Measurements from ENCODE around the gene TSPAN18. TPM values are rescaled to one million over a fixed set of nuclear protein-coding genes. Genes with fewer than 3 reads are reported as not detected.
A peak's percentile ranks its signal among the peaks of the same experiment; 100 is the strongest.

Gene TSPAN18, protein sequence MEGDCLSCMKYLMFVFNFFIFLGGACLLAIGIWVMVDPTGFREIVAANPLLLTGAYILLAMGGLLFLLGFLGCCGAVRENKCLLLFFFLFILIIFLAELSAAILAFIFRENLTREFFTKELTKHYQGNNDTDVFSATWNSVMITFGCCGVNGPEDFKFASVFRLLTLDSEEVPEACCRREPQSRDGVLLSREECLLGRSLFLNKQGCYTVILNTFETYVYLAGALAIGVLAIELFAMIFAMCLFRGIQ
- total RNA-seq (2021) = 2.8 and 5.8 TPM in 2 replicates
- percentile 30 among the genes with signal in this experiment for Bru-seq, nascent RNA
- percentile 29 among the genes with signal in this experiment for BruChase-seq, experiment 1, labeled RNA remaining after a 2-hour chase
- BruChase-seq, experiment 2, labeled RNA remaining after a 6-hour chase = percentile 25 among the genes with signal in this experiment
- long read RNA-seq, partial matches to known transcripts = 1 of 2 reads
- long read RNA-seq, other reads (novel, unspliced or antisense) = 1 of 2 reads

GRCh38 chr11:44726283-44727113 lies at the start of gene TSPAN18:
Gene TSPAN18, plus strand, starts transcription at chr11:44726962. Its CDS starts 179,455 bp downstream, at chr11:44906417.
- CTCF ChIA-PET = no interaction called here
- Histone ChIP-seq H3K9me3 (ENCODE audit: low read depth, low read length, poor library complexity, severe bottlenecking) (no peaks in the 10 kb centered on the region), H3K27me3 (replicated peaks; ENCODE audit: insufficient read depth, low read depth, low read length, poor library complexity) (no peaks in the 10 kb centered on the region), H3K27ac (ENCODE audit: low read depth, low read length, poor library complexity, severe bottlenecking) (peak within 1 kb of the TSS; percentile 44), H3K36me3 (ENCODE audit: insufficient read depth, low read length, poor library complexity, severe bottlenecking) (no peaks in the 10 kb centered on the region), H3K4me3 (ENCODE audit: low read depth, low read length, poor library complexity, severe bottlenecking) (peak within 1 kb of the TSS; percentile 77), H3K4me1 (ENCODE audit: insufficient read depth, low read length, poor library complexity, severe bottlenecking) (peaks cover 26% of the 10 kb centered on the region)
- no peak for TF ChIP-seq EZH2 (IDR thresholded peaks at IDR 0.05; ENCODE audit: borderline replicate concordance, low read depth, low read length, poor library complexity, severe bottlenecking)
- TF ChIP-seq, protein P1, sequence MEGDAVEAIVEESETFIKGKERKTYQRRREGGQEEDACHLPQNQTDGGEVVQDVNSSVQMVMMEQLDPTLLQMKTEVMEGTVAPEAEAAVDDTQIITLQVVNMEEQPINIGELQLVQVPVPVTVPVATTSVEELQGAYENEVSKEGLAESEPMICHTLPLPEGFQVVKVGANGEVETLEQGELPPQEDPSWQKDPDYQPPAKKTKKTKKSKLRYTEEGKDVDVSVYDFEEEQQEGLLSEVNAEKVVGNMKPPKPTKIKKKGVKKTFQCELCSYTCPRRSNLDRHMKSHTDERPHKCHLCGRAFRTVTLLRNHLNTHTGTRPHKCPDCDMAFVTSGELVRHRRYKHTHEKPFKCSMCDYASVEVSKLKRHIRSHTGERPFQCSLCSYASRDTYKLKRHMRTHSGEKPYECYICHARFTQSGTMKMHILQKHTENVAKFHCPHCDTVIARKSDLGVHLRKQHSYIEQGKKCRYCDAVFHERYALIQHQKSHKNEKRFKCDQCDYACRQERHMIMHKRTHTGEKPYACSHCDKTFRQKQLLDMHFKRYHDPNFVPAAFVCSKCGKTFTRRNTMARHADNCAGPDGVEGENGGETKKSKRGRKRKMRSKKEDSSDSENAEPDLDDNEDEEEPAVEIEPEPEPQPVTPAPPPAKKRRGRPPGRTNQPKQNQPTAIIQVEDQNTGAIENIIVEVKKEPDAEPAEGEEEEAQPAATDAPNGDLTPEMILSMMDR (conservative IDR thresholded peaks at IDR 0.05; ENCODE audit: low read depth, low read length) = no peak
- POLR2A ChIA-PET (ENCODE audit: low non-redundant PET) = no interaction called here
- peak; percentile 44 for DNase-seq (ENCODE audit: low spot score)
- BruUV-seq (replicated peaks) = no TSS peak
- intact Hi-C loops (cut with micrococcal nuclease; ENCODE audit: unreplicated experiment) = loop anchor here (1.0 kb wide), 1 partner anchor 49 kb away; no protein-coding TSS in a partner anchor

- no peak overlapping the region for H3K4me3 ChIP-seq (ENCODE audit: low read depth, low read length, poor library complexity, severe bottlenecking)
- TF ChIP-seq, protein P1 (conservative IDR thresholded peaks at IDR 0.05; ENCODE audit: low read depth, low read length) = no peak
- BruUV-seq (replicated peaks) = no TSS peak
- no peak for DNase-seq (ENCODE audit: low spot score)
- H3K27ac ChIP-seq (ENCODE audit: low read depth, low read length, poor library complexity, severe bottlenecking) = no peak overlapping the region
- POLR2A ChIA-PET (ENCODE audit: low non-redundant PET) = no interaction called here
- H3K36me3 ChIP-seq (ENCODE audit: insufficient read depth, low read length, poor library complexity, severe bottlenecking) = no peaks in the 10 kb centered on the region
- intact Hi-C loops (cut with micrococcal nuclease; ENCODE audit: unreplicated experiment) = no loop called here
- no peaks in the 10 kb centered on the region for H3K27me3 ChIP-seq (replicated peaks; ENCODE audit: insufficient read depth, low read depth, low read length, poor library complexity)
- no peaks in the 10 kb centered on the region for H3K4me1 ChIP-seq (ENCODE audit: insufficient read depth, low read length, poor library complexity, severe bottlenecking)
- CTCF ChIA-PET = no interaction called here
- H3K9me3 ChIP-seq (ENCODE audit: low read depth, low read length, poor library complexity, severe bottlenecking) = no peaks in the 10 kb centered on the region
Measured at GRCh38 chr11:44680982-44681597, 45.7 kb upstream of the TSPAN18 start.

DNA sequence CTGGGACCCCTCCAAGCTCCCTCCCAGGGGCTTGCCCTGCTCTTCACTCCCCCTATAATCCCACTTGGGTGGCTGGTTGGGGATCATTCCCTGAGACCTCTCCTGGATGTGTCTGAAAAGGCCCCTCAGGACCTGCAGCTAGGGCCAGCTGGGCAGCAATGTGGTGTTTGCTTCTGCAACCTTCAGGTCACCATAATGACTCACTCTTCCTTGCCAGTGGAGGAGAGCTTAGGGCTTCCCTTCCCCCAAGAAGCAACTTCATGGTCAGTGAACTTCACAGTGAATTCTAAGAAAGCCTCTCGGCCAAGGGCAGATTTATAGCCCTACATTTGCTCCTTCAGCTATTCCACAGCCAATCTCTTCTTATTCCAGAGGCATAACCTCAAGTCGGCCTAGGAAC lies 45.1 kb upstream of the TSPAN18 start:
- Histone ChIP-seq H3K4me3 (ENCODE audit: low read depth, low read length, poor library complexity, severe bottlenecking) (no peak overlapping the region), H3K4me1 (ENCODE audit: insufficient read depth, low read length, poor library complexity, severe bottlenecking) (no peaks in the 10 kb centered on the region), H3K27me3 (replicated peaks; ENCODE audit: insufficient read depth, low read depth, low read length, poor library complexity) (peaks cover 5% of the 10 kb centered on the region), H3K9me3 (ENCODE audit: low read depth, low read length, poor library complexity, severe bottlenecking) (no peaks in the 10 kb centered on the region), H3K36me3 (ENCODE audit: insufficient read depth, low read length, poor library complexity, severe bottlenecking) (no peaks in the 10 kb centered on the region), H3K27ac (ENCODE audit: low read depth, low read length, poor library complexity, severe bottlenecking) (no peak overlapping the region)
- ChIA-PET POLR2A (ENCODE audit: low non-redundant PET) (no interaction called here), CTCF (no interaction called here)
- no TSS peak for BruUV-seq (replicated peaks)
- TF ChIP-seq EZH2 (IDR thresholded peaks at IDR 0.05; ENCODE audit: borderline replicate concordance, low read depth, low read length, poor library complexity, severe bottlenecking) = no peak
- TF ChIP-seq, protein P1 (conservative IDR thresholded peaks at IDR 0.05; ENCODE audit: low read depth, low read length) = no peak
- no peak for DNase-seq (ENCODE audit: low spot score)
- intact Hi-C loops (cut with micrococcal nuclease; ENCODE audit: unreplicated experiment) = no loop called here

Measured in A673 (cell line).